ENCODE results near the gene UCN2.

DNA sequence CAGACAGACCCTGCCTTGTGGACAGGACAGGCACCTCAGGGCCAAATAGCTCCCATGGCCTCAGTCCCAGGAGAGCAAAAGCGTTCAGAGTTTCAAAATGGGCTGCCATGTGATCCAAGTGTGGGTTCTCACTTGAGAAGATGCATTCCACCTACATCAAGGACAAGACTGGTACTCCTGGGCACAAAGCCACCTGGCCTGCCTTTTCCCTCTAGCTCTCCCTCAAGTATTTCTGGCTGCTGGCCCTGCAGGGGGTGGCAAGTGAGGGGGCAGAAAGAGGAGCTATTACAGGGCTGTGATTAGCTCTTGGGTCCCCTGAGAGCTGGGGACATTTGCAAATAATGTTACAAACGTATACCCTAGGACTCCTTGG lies 38.0 kb upstream of the UCN2 start:
- TF ChIP-seq, protein P1, sequence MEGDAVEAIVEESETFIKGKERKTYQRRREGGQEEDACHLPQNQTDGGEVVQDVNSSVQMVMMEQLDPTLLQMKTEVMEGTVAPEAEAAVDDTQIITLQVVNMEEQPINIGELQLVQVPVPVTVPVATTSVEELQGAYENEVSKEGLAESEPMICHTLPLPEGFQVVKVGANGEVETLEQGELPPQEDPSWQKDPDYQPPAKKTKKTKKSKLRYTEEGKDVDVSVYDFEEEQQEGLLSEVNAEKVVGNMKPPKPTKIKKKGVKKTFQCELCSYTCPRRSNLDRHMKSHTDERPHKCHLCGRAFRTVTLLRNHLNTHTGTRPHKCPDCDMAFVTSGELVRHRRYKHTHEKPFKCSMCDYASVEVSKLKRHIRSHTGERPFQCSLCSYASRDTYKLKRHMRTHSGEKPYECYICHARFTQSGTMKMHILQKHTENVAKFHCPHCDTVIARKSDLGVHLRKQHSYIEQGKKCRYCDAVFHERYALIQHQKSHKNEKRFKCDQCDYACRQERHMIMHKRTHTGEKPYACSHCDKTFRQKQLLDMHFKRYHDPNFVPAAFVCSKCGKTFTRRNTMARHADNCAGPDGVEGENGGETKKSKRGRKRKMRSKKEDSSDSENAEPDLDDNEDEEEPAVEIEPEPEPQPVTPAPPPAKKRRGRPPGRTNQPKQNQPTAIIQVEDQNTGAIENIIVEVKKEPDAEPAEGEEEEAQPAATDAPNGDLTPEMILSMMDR (IDR thresholded peaks at IDR 0.05; ENCODE audit: extremely low read depth in 1 of 2, insufficient read depth in 1 of 2, low read depth in 1 of 2, low read length in 2 of 2): no peak
- TF ChIP-seq EZH2 (IDR thresholded peaks at IDR 0.05; ENCODE audit: borderline replicate concordance, low read depth, low read length, severe bottlenecking): no peak
